HepG2 (cell line): ENCODE measurements around the gene EEF1AKMT1. TPM values are rescaled to one million over a fixed set of nuclear protein-coding genes. Genes with fewer than 3 reads are reported as not detected.
A peak's percentile ranks its signal among the peaks of the same experiment; 100 is the strongest.

ENCODE experiments used
- DNMT3B ChIP-seq: conservative IDR thresholded peaks from 2 replicates; pipeline ENCODE4 v1.6.1; 2016; ENCODE audit warnings: missing biosample characterization, control low read depth
- HDAC2 ChIP-seq: sonication (generic); formaldehyde crosslinking; IDR thresholded peaks from 2 replicates; pipeline ENCODE4 v1.4.0; 2020; ENCODE audit warnings: missing genetic modification reagents
- HMG20B ChIP-seq: conservative IDR thresholded peaks from 2 replicates; pipeline ENCODE4 v1.6.1; 2016; ENCODE audit warnings: missing genetic modification reagents, missing compliant biosample characterization
- HNRNPH1 ChIP-seq: fragments of 200-400 bp; formaldehyde crosslinking; optimal IDR thresholded peaks from 2 replicates; pipeline ENCODE3; 2017; ENCODE audit warnings: mild to moderate bottlenecking, low read depth, low read length
- HNRNPK ChIP-seq: fragments of 200-400 bp; formaldehyde crosslinking; IDR thresholded peaks from 2 replicates; pipeline ENCODE4 v1.6.1; 2018; ENCODE audit warnings: low read length, low read depth, moderate library complexity, mild to moderate bottlenecking; ENCODE audit not compliant: poor library complexity, severe bottlenecking
- KLF6 ChIP-seq: IDR thresholded peaks from 2 replicates; pipeline ENCODE4 v1.8.0; 2016; ENCODE audit warnings: missing biosample characterization, missing genetic modification reagents
- MXI1 ChIP-seq: IDR thresholded peaks from 3 replicates; pipeline ENCODE4 v1.6.1; 2012; ENCODE audit warnings: low read depth, low read length, inconsistent platforms, borderline replicate concordance
- NFE2L1 ChIP-seq: sonication (generic); formaldehyde crosslinking; IDR thresholded peaks from 2 replicates; pipeline ENCODE4 v1.4.0; 2020; ENCODE audit warnings: missing genetic modification reagents, mild to moderate bottlenecking, borderline replicate concordance
- NR2F6 ChIP-seq, 2 experiments: IDR thresholded peaks; 2 replicates each; pipeline ENCODE4 v1.6.1; 2016; ENCODE audit warnings: antibody characterized with exemption in 1 of 2, mild to moderate bottlenecking in 1 of 2
- RELA ChIP-seq: sonication (generic); formaldehyde crosslinking; IDR thresholded peaks from 2 replicates; pipeline ENCODE4 v1.4.0; 2020; ENCODE audit warnings: missing genetic modification reagents
- RFXAP ChIP-seq: sonication (generic); formaldehyde crosslinking; IDR thresholded peaks from 2 replicates; pipeline ENCODE4 v1.4.0; 2020; ENCODE audit warnings: missing genetic modification reagents, borderline replicate concordance
- TP53 ChIP-seq: sonication (generic); formaldehyde crosslinking; conservative IDR thresholded peaks from 2 replicates; pipeline ENCODE4 v1.4.0; 2020; ENCODE audit warnings: missing genetic modification reagents
- U2AF2 ChIP-seq: fragments of 200-400 bp; formaldehyde crosslinking; IDR thresholded peaks from 2 replicates; pipeline ENCODE4 v1.6.1; 2017; ENCODE audit warnings: low read depth, mild to moderate bottlenecking, low read length
- ZBTB38 ChIP-seq: sonication (generic); formaldehyde crosslinking; IDR thresholded peaks from 2 replicates; pipeline ENCODE4 v1.5.1; 2020; ENCODE audit warnings: mild to moderate bottlenecking, missing genetic modification reagents
- ZBTB42 ChIP-seq: sonication (generic); formaldehyde crosslinking; IDR thresholded peaks from 2 replicates; pipeline ENCODE4 v1.5.0; 2020; ENCODE audit warnings: mild to moderate bottlenecking, missing genetic modification reagents
- ZNF143 ChIP-seq: sonication (generic); formaldehyde crosslinking; IDR thresholded peaks from 2 replicates; pipeline ENCODE4 v1.4.0; 2020; ENCODE audit warnings: missing genetic modification reagents
- ZNF160 ChIP-seq: sonication (generic); formaldehyde crosslinking; IDR thresholded peaks from 2 replicates; pipeline ENCODE4 v1.8.0; 2022; ENCODE audit warnings: mild to moderate bottlenecking, inconsistent platforms, missing genetic modification reagents
- ZNF326 ChIP-seq: sonication (generic); formaldehyde crosslinking; IDR thresholded peaks from 2 replicates; pipeline ENCODE4 v1.4.0; 2020; ENCODE audit warnings: missing genetic modification reagents, borderline replicate concordance
- ZNF616 ChIP-seq: sonication (generic); formaldehyde crosslinking; IDR thresholded peaks from 2 replicates; pipeline ENCODE4 v1.5.0; 2020; ENCODE audit warnings: low read depth, mild to moderate bottlenecking, missing genetic modification reagents
- polyA plus RNA-seq, 8 experiments: library from polyadenylated mRNA; depleted of rRNA in 3 of 8; stranded (reverse) in 7 of 8; unstranded in 1 of 8; fragments of >200 nt; fragmentation: Illumina TruSeq in 4 of 8; extraction: Trizol in 4 of 8; gene quantifications; 2 replicates each; pipeline versions ENCODE4 v1.2.1 to v1.2.3, GENCODE V29; 2011 to 2016; ENCODE audit warnings: low read depth in 4 of 8, missing spikeins in 1 of 8, mixed read lengths in 1 of 8; ENCODE audit not compliant: insufficient read depth in 1 of 8
- total RNA-seq, 5 experiments: library from RNA; depleted of rRNA; stranded (reverse); fragments of >200 nt; fragmentation: Illumina TruSeq; extraction: Trizol; gene quantifications; 2 replicates each; pipeline ENCODE4 v1.2.3, GENCODE V29; 2016; ENCODE audit warnings: low read depth in 1 of 5
- TF ChIP-seq, protein P1 (sequence below): IDR thresholded peaks from 2 replicates; pipeline ENCODE4 v1.6.1; 2016; ENCODE audit warnings: missing genetic modification reagents, missing compliant biosample characterization
- TF ChIP-seq, protein P2 (sequence below): sonication (generic); formaldehyde crosslinking; IDR thresholded peaks from 2 replicates; pipeline ENCODE4 v1.4.0; 2020; ENCODE audit warnings: missing genetic modification reagents, borderline replicate concordance
- TF ChIP-seq, protein P3 (sequence below): sonication (generic); formaldehyde crosslinking; IDR thresholded peaks from 2 replicates; pipeline ENCODE4 v1.4.0; 2020; ENCODE audit warnings: missing genetic modification reagents
- TF ChIP-seq, protein P4 (sequence below): sonication (generic); formaldehyde crosslinking; IDR thresholded peaks from 2 replicates; pipeline ENCODE4 v1.8.0; 2022; ENCODE audit warnings: mild to moderate bottlenecking, missing genetic modification reagents, moderate library complexity

EEF1AKMT1 gene
- total and polyA plus RNA-seq, 2 of the 13 experiments (the other 11 are each of a cell fraction or from before 2014, with no cell fraction given) = 6.0 to 16.1 TPM

DNA sequence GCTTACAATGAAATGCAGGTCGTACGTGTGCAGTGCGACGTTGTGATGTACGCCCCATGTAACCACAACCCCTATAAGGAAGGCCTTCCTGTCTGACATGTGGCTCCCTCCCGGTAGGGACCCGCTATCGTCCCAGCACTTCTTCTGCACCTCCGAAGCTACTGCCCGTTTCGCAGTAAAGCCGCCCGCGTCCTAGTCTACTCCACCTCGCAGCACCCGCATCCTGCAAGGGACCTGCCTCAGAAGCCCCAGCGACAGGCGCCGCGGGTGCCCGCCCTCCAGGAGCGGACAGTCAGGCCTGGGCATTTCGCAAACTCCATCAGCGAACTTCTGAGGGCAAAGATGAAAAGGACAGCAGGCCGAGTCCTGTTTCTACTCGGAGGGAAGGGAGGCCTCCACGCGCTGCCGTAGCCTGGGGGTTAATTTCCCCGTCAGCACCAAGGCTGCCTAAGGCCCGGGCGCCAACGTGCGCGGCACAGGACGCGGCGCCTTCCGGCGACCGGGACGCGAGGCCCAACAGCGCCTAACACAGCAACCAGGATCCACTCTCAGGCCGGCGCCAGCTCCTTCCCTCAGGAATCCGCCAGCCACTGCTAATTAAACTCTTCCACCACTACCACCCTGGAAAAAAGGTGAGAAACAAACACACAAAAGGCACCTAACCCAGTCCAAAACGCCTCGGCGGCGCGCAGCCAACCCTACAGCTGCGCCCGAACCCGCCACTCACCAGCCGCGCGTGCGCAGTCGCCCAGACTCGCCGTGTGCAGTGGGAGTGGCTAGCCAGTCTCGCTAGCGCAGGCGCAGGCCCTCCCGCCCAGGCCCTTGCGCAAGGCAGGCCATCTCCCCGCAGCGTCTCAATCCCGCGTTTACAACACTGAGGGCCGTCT, at the start of gene EEF1AKMT1 (continued):
- TF ChIP-seq MXI1 (peak; percentile 9; the same call in 1 of the 3 replicates), U2AF2 (no peak), HNRNPK (no peak), ZNF616 (CRISPR knock-in tag) (no peak), RELA (no peak), HMG20B (CRISPR knock-in tag) (peak; percentile 12; the same call in 1 of the 2 replicates), TP53 (0 out of 2 replicates have a peak, but pooled peaks have one; percentile 23), HNRNPH1 (peak; percentile 57), RFXAP (CRISPR knock-in tag) (no peak), NFE2L1 (CRISPR knock-in tag) (peak; percentile 84; the same call in 1 of the 2 replicates), ZNF160 (CRISPR knock-in tag) (no peak; the same call in 1 of the 2 replicates), DNMT3B (CRISPR knock-in tag) (peak; percentile 80), NR2F6 (IDR thresholded peaks at IDR 0.05) (no peak), NR2F6 (CRISPR knock-in tag; IDR thresholded peaks at IDR 0.05) (peak; percentile 7; the same call in 1 of the 2 replicates), ZBTB38 (peak; percentile 81), KLF6 (CRISPR knock-in tag) (peak; percentile 85), ZNF143 (no peak), HDAC2 (CRISPR knock-in tag) (no peak), ZNF326 (no peak), ZBTB42 (CRISPR knock-in tag) (peak; percentile 76; the same call in 1 of the 2 replicates)
- TF ChIP-seq, protein P1, sequence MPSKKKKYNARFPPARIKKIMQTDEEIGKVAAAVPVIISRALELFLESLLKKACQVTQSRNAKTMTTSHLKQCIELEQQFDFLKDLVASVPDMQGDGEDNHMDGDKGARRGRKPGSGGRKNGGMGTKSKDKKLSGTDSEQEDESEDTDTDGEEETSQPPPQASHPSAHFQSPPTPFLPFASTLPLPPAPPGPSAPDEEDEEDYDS (CRISPR knock-in tag) = peak; percentile 74
- TF ChIP-seq, protein P2, sequence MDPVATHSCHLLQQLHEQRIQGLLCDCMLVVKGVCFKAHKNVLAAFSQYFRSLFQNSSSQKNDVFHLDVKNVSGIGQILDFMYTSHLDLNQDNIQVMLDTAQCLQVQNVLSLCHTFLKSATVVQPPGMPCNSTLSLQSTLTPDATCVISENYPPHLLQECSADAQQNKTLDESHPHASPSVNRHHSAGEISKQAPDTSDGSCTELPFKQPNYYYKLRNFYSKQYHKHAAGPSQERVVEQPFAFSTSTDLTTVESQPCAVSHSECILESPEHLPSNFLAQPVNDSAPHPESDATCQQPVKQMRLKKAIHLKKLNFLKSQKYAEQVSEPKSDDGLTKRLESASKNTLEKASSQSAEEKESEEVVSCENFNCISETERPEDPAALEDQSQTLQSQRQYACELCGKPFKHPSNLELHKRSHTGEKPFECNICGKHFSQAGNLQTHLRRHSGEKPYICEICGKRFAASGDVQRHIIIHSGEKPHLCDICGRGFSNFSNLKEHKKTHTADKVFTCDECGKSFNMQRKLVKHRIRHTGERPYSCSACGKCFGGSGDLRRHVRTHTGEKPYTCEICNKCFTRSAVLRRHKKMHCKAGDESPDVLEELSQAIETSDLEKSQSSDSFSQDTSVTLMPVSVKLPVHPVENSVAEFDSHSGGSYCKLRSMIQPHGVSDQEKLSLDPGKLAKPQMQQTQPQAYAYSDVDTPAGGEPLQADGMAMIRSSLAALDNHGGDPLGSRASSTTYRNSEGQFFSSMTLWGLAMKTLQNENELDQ (CRISPR knock-in tag) = 0 out of 2 replicates have a peak, but pooled peaks have one; percentile 60
- TF ChIP-seq, protein P3, sequence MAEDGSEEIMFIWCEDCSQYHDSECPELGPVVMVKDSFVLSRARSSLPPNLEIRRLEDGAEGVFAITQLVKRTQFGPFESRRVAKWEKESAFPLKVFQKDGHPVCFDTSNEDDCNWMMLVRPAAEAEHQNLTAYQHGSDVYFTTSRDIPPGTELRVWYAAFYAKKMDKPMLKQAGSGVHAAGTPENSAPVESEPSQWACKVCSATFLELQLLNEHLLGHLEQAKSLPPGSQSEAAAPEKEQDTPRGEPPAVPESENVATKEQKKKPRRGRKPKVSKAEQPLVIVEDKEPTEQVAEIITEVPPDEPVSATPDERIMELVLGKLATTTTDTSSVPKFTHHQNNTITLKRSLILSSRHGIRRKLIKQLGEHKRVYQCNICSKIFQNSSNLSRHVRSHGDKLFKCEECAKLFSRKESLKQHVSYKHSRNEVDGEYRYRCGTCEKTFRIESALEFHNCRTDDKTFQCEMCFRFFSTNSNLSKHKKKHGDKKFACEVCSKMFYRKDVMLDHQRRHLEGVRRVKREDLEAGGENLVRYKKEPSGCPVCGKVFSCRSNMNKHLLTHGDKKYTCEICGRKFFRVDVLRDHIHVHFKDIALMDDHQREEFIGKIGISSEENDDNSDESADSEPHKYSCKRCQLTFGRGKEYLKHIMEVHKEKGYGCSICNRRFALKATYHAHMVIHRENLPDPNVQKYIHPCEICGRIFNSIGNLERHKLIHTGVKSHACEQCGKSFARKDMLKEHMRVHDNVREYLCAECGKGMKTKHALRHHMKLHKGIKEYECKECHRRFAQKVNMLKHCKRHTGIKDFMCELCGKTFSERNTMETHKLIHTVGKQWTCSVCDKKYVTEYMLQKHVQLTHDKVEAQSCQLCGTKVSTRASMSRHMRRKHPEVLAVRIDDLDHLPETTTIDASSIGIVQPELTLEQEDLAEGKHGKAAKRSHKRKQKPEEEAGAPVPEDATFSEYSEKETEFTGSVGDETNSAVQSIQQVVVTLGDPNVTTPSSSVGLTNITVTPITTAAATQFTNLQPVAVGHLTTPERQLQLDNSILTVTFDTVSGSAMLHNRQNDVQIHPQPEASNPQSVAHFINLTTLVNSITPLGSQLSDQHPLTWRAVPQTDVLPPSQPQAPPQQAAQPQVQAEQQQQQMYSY = no peak
- TF ChIP-seq, protein P4, sequence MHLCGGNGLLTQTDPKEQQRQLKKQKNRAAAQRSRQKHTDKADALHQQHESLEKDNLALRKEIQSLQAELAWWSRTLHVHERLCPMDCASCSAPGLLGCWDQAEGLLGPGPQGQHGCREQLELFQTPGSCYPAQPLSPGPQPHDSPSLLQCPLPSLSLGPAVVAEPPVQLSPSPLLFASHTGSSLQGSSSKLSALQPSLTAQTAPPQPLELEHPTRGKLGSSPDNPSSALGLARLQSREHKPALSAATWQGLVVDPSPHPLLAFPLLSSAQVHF (CRISPR knock-in tag) = no peak
